OCI-LY3 (cell line): ENCODE measurements around the gene TBXA2R.

Experiments used
- H2AFZ ChIP-seq: fragments of 200-600, 300-600 bp; shearing (Covaris generic); 2 replicates; pipeline ENCODE4 v1.6.0; 2014; ENCODE audit warnings: antibody characterized with exemption, low read depth, low read length
- H3K27ac ChIP-seq: fragments of 200-600, 300-600 bp; sonication (generic); 2 replicates; pipeline ENCODE4 v1.5.1; 2014; ENCODE audit warnings: mild to moderate bottlenecking, low read length, moderate library complexity, mixed read lengths
- H3K27me3 ChIP-seq: fragments of 200-600, 300-600 bp; sonication (generic); 2 replicates; pipeline ENCODE4 v1.6.1; 2014; ENCODE audit warnings: low read depth, low read length, mixed read lengths
- H3K36me3 ChIP-seq: fragments of 200-600, 300-600 bp; sonication (generic); replicated peaks from 2 replicates; pipeline ENCODE3; 2014; ENCODE audit warnings: low read depth, low read length, mixed read lengths
- H3K4me1 ChIP-seq: fragments of 300-600, 200-600 bp; sonication (generic); 2 replicates; pipeline ENCODE4 v1.6.1; 2014; ENCODE audit warnings: low read length, mixed read lengths
- H3K4me2 ChIP-seq: fragments of 200-600, 300-600 bp; sonication (generic); 2 replicates; pipeline ENCODE4 v1.6.1; 2014; ENCODE audit warnings: low read length, mixed read lengths
- H3K4me3 ChIP-seq: fragments of 300-600, 200-600 bp; sonication (generic); 2 replicates; pipeline ENCODE4 v1.5.1; 2014; ENCODE audit warnings: antibody characterized with exemption, mild to moderate bottlenecking, low read length, moderate library complexity
- H3K79me2 ChIP-seq: fragments of 300-600, 200-600 bp; shearing (Covaris generic); 2 replicates; pipeline ENCODE4 v1.6.1; 2014; ENCODE audit warnings: mild to moderate bottlenecking, low read length, mixed read lengths
- H3K9ac ChIP-seq: fragments of 300-600, 200-600 bp; shearing (Covaris generic); 2 replicates; pipeline ENCODE4 v1.6.0; 2014; ENCODE audit warnings: mild to moderate bottlenecking, low read length, moderate library complexity
- H3K9me3 ChIP-seq: fragments of 200-600, 300-600 bp; shearing (Covaris generic); 2 replicates; pipeline ENCODE4 v1.6.1; 2014; ENCODE audit warnings: low read length, mixed read lengths; ENCODE audit not compliant: insufficient read depth
- H4K20me1 ChIP-seq: fragments of 200-600, 300-600 bp; sonication (generic); 2 replicates; pipeline ENCODE4 v1.6.1; 2016; ENCODE audit warnings: low read length, mixed read lengths; ENCODE audit not compliant: insufficient read depth
- CTCF ChIP-seq: fragments of 200-600, 300-600 bp; sonication (generic); IDR thresholded peaks from 2 replicates; pipeline ENCODE4 v1.5.1; 2014; ENCODE audit warnings: antibody characterized with exemption, low read length, low read depth
- EZH2phosphoT487 ChIP-seq: fragments of 200-600 bp; shearing (Covaris generic); IDR thresholded peaks from 2 replicates; pipeline ENCODE4 v1.6.1; 2018; ENCODE audit warnings: antibody characterized with exemption, mixed run types, low read depth

The TBXA2R gene

GRCh38 chr19:3556423-3556977, 50.2 kb downstream of the TBXA2R start:
- H3K4me3 ChIP-seq: peak overlapping the region; percentile 95
- H3K27me3 ChIP-seq: no peaks in the 10 kb centered on the region
- H3K9ac ChIP-seq: peak overlapping the region; percentile 90
- peaks cover 6% of the 10 kb centered on the region for H4K20me1 ChIP-seq
- H3K36me3 ChIP-seq: peaks cover 13% of the 10 kb centered on the region
- H3K27ac ChIP-seq: peak overlapping the region; percentile 23
- no peak overlapping the region for H2AFZ ChIP-seq
- no peaks in the 10 kb centered on the region for H3K9me3 ChIP-seq
- H3K79me2 ChIP-seq: peaks cover 55% of the 10 kb centered on the region
- peaks cover 44% of the 10 kb centered on the region for H3K4me1 ChIP-seq
- no peak for TF ChIP-seq EZH2phosphoT487
- TF ChIP-seq CTCF: no peak
- H3K4me2 ChIP-seq: peak overlapping the region; percentile 93

- no peak for TF ChIP-seq EZH2phosphoT487
- no peak for TF ChIP-seq CTCF
- Histone ChIP-seq H3K9me3 (no peaks in the 10 kb centered on the region), H3K4me3 (peak overlapping the region; percentile 95), H3K27ac (no peak overlapping the region), H3K27me3 (no peaks in the 10 kb centered on the region), H3K9ac (peak overlapping the region; percentile 90; the same call in 1 of the 2 replicates), H3K4me1 (peaks cover 44% of the 10 kb centered on the region), H2AFZ (no peak overlapping the region), H3K36me3 (peaks cover 20% of the 10 kb centered on the region), H4K20me1 (peaks cover 6% of the 10 kb centered on the region), H3K79me2 (peaks cover 62% of the 10 kb centered on the region), H3K4me2 (peak overlapping the region; percentile 93)
Observed at GRCh38 chr19:3555653-3556422, 50.8 kb downstream of the TBXA2R start.

DNA sequence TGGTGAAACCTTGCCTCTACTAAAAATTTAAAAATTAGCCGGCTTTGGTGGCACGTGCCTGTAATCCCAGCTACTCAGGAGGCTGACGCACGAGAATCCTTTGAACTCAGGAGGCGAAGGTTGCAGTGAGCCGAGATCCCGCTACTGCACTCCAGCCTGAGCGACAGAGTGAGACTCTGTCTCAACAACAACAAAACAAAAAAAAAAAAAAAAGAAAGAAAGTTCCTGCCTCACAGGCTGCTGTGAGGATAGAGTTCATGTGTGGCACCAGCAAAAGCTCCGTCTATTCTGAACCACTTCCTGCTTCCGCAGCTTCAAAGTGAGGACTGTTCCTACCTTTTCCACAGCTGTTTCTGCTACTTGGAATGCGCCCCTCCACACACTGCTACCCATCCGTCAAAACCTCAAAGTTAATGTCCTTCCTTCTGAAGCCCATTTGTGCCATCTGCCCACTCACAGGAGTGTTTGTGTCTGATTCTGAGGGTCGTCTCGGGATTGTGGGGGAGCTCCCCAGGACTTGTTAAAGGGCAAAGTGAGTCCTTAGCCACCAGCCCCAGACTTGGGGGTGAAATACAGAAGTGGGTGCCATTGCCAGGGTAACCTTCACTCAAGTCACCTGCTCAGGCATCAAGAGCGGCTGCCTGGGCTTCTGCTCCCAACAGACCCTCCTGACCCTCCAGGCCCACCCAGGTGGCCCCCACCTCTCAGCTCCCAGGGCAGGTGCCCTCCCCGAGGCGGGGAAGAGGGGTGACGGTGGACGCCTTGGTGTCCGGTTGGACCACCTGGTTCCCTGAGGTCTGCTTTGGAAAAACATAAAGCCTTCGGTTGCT, 52.2 kb downstream of the TBXA2R start:
- H4K20me1 ChIP-seq: peaks cover 6% of the 10 kb centered on the region
- H3K9ac ChIP-seq: peak overlapping the region; percentile 42; the same call in 1 of the 2 replicates
- peak overlapping the region; percentile 67 for H3K27ac ChIP-seq
- peak overlapping the region; percentile 42 for H3K4me3 ChIP-seq
- no peak for TF ChIP-seq CTCF
- no peak for TF ChIP-seq EZH2phosphoT487
- H3K79me2 ChIP-seq: peaks cover 64% of the 10 kb centered on the region
- H3K27me3 ChIP-seq: no peaks in the 10 kb centered on the region
- no peak overlapping the region for H2AFZ ChIP-seq
- no peaks in the 10 kb centered on the region for H3K9me3 ChIP-seq
- H3K4me2 ChIP-seq: peak overlapping the region; percentile 61
- H3K36me3 ChIP-seq: peaks cover 23% of the 10 kb centered on the region
- H3K4me1 ChIP-seq: peaks cover 44% of the 10 kb centered on the region

DNA sequence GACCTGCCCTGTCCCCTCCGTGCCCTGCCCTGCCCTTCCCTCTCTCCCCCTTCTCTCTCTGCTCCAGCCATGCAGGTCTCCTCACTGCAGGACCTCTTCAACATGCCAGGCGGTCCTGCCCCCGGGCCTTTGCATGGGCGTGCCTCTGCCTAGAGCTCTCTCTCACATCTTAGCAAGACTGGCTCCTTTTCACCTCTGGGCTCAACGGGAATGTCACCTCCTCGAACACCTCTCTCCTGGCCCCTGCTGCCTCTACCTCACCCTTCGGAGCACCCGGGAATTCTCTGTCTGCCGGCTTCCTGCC, 54.9 kb downstream of the TBXA2R start:
- H3K9ac ChIP-seq: no peak overlapping the region
- H4K20me1 ChIP-seq: peaks cover 6% of the 10 kb centered on the region
- H3K4me3 ChIP-seq: no peak overlapping the region
- TF ChIP-seq EZH2phosphoT487: no peak
- no peak for TF ChIP-seq CTCF
- peaks cover 39% of the 10 kb centered on the region for H3K4me1 ChIP-seq
- no peaks in the 10 kb centered on the region for H3K27me3 ChIP-seq
- peaks cover 35% of the 10 kb centered on the region for H3K36me3 ChIP-seq
- H3K27ac ChIP-seq: no peak overlapping the region
- H2AFZ ChIP-seq: no peak overlapping the region
- peaks cover 64% of the 10 kb centered on the region for H3K79me2 ChIP-seq
- no peak overlapping the region for H3K4me2 ChIP-seq
- no peaks in the 10 kb centered on the region for H3K9me3 ChIP-seq
